Measurements from ENCODE around the gene NLRP9.

Gene NLRP9

DNA sequence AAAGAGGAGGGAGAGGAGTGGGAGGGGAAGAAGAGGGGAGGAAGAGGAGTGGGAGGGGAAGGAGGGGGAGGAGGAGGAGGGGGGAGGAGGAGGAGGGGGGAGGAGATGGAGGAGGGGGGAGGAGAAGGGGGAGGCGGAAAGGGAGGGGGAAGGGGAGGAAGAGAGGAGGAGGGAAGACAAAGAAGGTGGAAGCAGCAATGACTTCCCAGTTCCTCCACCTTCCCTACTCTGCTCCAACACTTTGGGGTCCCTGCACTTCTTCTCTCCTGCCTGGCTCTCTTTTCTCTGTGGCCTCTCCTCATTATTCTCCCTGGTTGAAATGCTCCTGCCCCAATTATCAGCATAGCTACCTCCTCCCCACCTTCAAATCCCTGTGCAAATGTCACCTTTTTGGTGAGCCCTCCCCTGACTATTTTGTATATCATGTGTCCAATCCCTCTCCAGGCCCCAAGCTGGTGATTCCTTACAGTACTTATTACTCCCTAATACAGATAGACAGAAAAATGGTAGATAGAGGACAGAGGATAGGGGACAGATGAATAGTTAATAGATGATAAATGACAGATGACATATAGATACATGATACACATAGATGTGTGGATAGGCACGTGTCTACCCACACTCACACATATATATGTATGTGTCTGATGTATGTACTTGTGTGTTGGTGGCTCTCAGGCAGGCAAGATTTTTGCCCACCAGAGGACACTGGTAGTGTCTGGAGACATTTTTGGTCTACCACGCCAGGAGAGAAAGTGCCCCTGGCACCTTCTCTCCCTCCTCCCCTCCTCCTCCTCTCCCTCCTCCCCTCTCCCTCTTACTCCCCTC is 25.2 kb downstream of the NLRP9 start:
- no peak for DNase-seq (ENCODE audit: extremely low read depth, low read depth)
- no peak for TF ChIP-seq CTCF (IDR thresholded peaks at IDR 0.05; ENCODE audit: low read depth, low read length)

- DNase-seq (ENCODE audit: extremely low read depth, low read depth), result no peak
- TF ChIP-seq CTCF (IDR thresholded peaks at IDR 0.05; ENCODE audit: low read depth, low read length), result no peak
Observed at GRCh38 chr19:55711719-55712118, 26.5 kb downstream of the NLRP9 start.

DNA sequence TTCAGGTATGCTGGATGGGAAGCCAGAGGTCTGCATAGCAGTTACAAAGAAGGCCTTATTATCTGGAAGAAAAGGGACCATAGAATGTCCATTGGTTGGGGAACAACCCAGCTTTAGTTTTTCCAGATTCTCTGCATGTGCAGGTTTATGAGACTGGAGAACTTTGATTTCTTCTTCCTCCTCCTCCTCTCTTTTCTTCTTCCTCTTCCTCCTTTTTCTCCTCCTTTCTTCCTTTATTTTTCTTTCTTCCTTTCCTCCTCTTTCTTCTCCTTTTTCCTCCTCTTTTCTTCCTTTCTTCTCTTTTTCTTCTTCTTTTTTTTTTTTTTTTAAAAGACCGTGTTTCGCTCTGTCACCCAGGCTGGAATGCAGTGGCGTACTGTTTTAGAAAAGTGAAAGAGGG is 32.2 kb downstream of the NLRP9 start:
- DNase-seq (ENCODE audit: extremely low read depth, low read depth), result no peak
- TF ChIP-seq CTCF (IDR thresholded peaks at IDR 0.05; ENCODE audit: low read depth, low read length), result no peak

DNA sequence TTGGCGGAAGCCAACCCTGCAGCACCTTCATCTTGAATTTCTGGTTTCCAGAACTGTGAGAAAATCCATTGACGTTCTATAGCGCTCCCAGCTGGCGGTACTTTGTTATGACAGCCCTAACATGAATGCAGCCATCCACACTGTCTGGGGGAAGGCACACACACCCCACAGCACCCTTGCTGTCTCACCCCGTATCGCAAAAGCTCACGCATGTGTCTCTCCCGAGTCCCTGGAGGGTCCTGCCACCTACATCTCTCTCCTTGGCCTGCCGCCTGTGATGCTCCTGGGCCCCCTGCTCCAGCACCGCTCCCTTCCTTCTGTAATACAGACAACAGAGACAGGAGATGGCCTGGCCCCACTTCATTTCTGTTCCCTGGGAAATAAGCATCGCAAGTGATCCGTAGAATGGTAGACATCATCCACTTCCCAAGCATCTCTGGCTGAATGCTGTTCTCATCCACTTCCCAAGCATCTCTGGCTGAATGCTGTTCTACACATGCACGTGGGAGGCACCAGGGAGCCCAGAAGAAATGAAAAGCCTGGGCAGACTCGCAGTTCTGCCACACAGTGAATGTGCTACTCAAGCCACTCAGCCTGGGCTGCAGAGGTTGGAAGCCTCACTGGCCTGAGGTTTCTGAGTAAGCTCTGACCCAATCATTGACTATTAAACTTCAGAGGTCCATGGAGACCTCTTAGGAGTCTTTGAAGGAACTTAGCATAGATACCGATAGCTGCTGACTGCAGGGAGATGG is 33.5 kb downstream of the NLRP9 start:
- TF ChIP-seq CTCF (IDR thresholded peaks at IDR 0.05; ENCODE audit: low read depth, low read length), result no peak
- DNase-seq (ENCODE audit: extremely low read depth, low read depth), result no peak

DNA sequence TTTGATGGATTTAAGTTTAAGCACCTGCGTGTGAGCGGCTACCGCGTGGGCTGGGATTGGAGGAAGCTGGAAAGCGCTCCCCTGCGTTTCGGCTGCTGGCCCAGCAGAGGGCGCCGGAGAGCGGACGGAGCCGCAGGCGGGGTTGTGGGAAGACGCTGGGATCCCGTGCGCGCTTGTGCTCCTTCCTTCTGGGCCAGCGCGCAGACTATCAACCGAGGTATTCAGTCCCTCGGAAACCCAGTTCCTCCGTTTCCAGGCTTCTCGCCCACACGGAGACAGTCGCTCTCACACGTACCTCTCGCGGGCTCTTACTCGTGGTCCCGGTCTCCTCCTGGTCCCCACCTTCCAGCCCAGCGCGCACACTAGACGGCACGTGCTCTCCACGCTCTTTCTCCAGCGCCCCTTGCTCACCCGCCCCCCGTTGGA is 34.4 kb downstream of the NLRP9 start:
- no peak for DNase-seq (ENCODE audit: extremely low read depth, low read depth)
- peak; percentile 46 for TF ChIP-seq CTCF (IDR thresholded peaks at IDR 0.05; ENCODE audit: low read depth, low read length)

GRCh38 chr19:55702131-55702627 is 36.0 kb downstream of the NLRP9 start:
- TF ChIP-seq CTCF (IDR thresholded peaks at IDR 0.05; ENCODE audit: low read depth, low read length), result no peak
- DNase-seq (ENCODE audit: extremely low read depth, low read depth), result no peak

GRCh38 chr19:55700813-55701212 is 37.4 kb downstream of the NLRP9 start:
- no peak for DNase-seq (ENCODE audit: extremely low read depth, low read depth)
- no peak for TF ChIP-seq CTCF (IDR thresholded peaks at IDR 0.05; ENCODE audit: low read depth, low read length)
